CD4-positive, alpha-beta memory T cell (primary cell): ENCODE data around the gene UBE2J1. TPM values are rescaled to one million over a fixed set of nuclear protein-coding genes. Genes with fewer than 3 reads are reported as not detected.

Experiments used
- CTCF ChIA-PET: fragments of 350-600 bp; sonication (Branson Sonifier 250); formaldehyde crosslinking; loops from one replicate; lab custom pipeline; 2021; ENCODE audit warnings: inconsistent platforms; ENCODE audit not compliant: partially characterized antibody; lab: Charles Lee
- POLR2A ChIA-PET: fragments of 350-600 bp; sonication (Branson Sonifier 250); formaldehyde crosslinking; loops from one replicate; lab custom pipeline; 2021; ENCODE audit not compliant: partially characterized antibody; lab: Charles Lee
- DNase-seq, 5 donors: peaks; one replicate each; pipeline versions ENCODE4 v3.0.0 to v3.0.0-alpha.2; 2020 to 2022; ENCODE audit warnings: mixed read lengths in 1 of 5
- H3K27ac ChIP-seq: one replicate; pipeline ENCODE4 v1.7.0; 2013; ENCODE audit warnings: low read depth, low read length
- H3K27me3 ChIP-seq: 2 replicates; pipeline ENCODE4 v1.7.0; 2013; ENCODE audit warnings: mild to moderate bottlenecking, low read length, moderate library complexity; ENCODE audit not compliant: insufficient read depth
- H3K36me3 ChIP-seq: 2 replicates; pipeline ENCODE4 v1.7.0; 2013; ENCODE audit warnings: mild to moderate bottlenecking, low read length, moderate library complexity; ENCODE audit not compliant: insufficient read depth
- H3K4me1 ChIP-seq: 2 replicates; pipeline ENCODE4 v1.7.0; 2013; ENCODE audit warnings: mild to moderate bottlenecking, low read length, moderate library complexity; ENCODE audit not compliant: insufficient read depth
- H3K4me3 ChIP-seq, 2 donors: one replicate each; pipeline ENCODE4 v1.7.0; 2013; ENCODE audit warnings: low read length in 2 of 2, mild to moderate bottlenecking in 1 of 2
- H3K9me3 ChIP-seq, 2 donors: one replicate each; pipeline ENCODE4 v1.7.0; 2013; ENCODE audit warnings: low read length in 2 of 2, control low read depth in 1 of 2; ENCODE audit not compliant: control insufficient read depth in 1 of 2
- H3K27ac Mint-ChIP-seq, 7 donors: one replicate each; pipeline ENCODE4 v1.8.0; 2020 to 2021; ENCODE audit warnings: mixed read lengths in 7 of 7, mild to moderate bottlenecking in 6 of 7, inconsistent platforms in 3 of 7, moderate library complexity in 3 of 7
- H3K27me3 Mint-ChIP-seq, 2 donors: one replicate each; pipeline ENCODE4 v1.8.0; 2020 to 2021; ENCODE audit warnings: mixed read lengths in 2 of 2
- H3K36me3 Mint-ChIP-seq, 2 donors: one replicate each; pipeline ENCODE4 v1.8.0; 2020 to 2021; ENCODE audit warnings: mixed read lengths in 2 of 2, inconsistent platforms in 1 of 2, mild to moderate bottlenecking in 1 of 2
- H3K4me1 Mint-ChIP-seq, 4 donors: one replicate each; pipeline ENCODE4 v1.8.0; 2020 to 2021; ENCODE audit warnings: mixed read lengths in 4 of 4, mild to moderate bottlenecking in 1 of 4
- H3K4me3 Mint-ChIP-seq, 8 donors: one replicate each; pipeline ENCODE4 v1.8.0; 2020 to 2021; ENCODE audit warnings: mixed read lengths in 8 of 8, mild to moderate bottlenecking in 7 of 8, moderate library complexity in 6 of 8, inconsistent platforms in 3 of 8
- H3K9me3 Mint-ChIP-seq, 8 donors: one replicate each; pipeline ENCODE4 v1.8.0; 2020 to 2021; ENCODE audit warnings: mixed read lengths in 8 of 8, mild to moderate bottlenecking in 5 of 8, inconsistent platforms in 3 of 8, moderate library complexity in 1 of 8
- intact Hi-C: fragments of 100-400 bp; cut with micrococcal nuclease; formaldehyde crosslinking; loops from one replicate; pipeline ENCODE4 v1.15.1; 2023
- polyA plus RNA-seq, 2 donors: library from polyadenylated mRNA; unstranded; fragments of 300-500 nt; fragmentation: Illumina TruSeq; gene quantifications; one replicate each; pipeline ENCODE4 v1.2.3, GENCODE V29; 2021
- total RNA-seq, 2 experiments: library from RNA; stranded (reverse); gene quantifications; one replicate each; pipeline ENCODE4 v1.2.3, GENCODE V29; 2021

UBE2J1 gene
- total and polyA plus RNA-seq, 4 experiments from 2014 or later = 21.9 to 53.8 (median 28.3) TPM

DNA sequence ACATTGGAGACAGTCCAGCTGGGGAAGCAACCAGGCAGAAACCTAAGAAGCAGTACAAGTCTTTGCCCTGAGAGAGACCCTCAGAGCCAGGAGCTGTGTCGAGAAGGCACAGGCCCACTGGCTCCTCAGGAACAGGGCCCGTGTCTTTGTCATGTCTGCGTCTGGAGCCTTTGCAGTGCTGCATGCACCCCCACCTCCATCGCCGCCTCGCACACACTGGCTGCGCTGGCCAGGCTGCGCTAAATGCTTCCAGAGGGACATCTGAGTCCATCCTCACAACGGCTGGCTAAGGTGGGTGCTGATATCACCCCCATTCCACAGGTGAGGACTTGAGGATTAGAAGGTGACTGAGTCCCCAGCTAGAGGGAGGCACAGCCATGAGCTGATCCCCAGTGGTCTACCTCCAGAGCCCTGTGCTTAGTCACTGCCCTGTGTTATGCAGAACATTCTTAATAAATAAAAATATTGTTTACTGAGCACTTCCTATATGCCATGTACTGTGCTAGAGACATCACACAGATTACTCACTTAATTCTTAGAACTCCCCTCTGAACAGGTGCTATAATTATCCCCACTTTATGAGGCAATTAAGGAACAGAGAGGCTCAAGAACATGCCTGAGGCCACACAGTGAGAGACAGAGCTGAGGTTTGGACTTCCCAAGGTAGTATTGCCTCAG, 65.0 kb downstream of the UBE2J1 start:
- no peak overlapping the region for H3K4me3 Mint-ChIP-seq
- no peaks in the 10 kb centered on the region for H3K27me3 Mint-ChIP-seq
- Histone ChIP-seq H3K36me3 (no peaks in the 10 kb centered on the region), H3K27ac (no peak overlapping the region), H3K9me3 (no peaks in the 10 kb centered on the region), H3K4me3 (no peak overlapping the region), H3K27me3 (no peaks in the 10 kb centered on the region), H3K4me1 (no peaks in the 10 kb centered on the region)
- ChIA-PET CTCF (no interaction called here), POLR2A (no interaction called here)
- H3K27ac Mint-ChIP-seq = no peak overlapping the region
- no peaks in the 10 kb centered on the region for H3K36me3 Mint-ChIP-seq
- no peaks in the 10 kb centered on the region for H3K9me3 Mint-ChIP-seq
- no peak for DNase-seq
- intact Hi-C loops = no loop called here
- H3K4me1 Mint-ChIP-seq = no peaks in the 10 kb centered on the region

DNA sequence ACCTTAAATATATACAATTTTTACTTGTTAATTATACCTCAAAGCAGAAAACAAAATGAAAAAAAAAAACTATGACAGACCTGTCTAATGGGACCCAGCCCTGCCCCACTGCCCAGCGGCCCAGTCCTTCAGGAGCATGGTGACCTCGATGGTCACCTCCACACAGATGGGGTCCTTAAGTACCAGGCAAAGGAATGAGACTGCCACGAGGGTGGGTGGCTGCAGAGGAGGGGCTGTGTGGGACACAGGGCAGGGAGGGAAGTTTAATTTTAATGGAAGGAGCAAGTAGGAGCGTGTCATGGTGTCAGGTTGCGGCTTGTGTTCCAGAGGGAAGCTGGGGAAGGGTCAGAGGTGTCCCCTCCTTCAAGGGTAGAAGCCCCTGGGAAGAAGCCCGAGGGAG, 66.0 kb downstream of the UBE2J1 start:
- no peaks in the 10 kb centered on the region for H3K4me1 ChIP-seq
- no peaks in the 10 kb centered on the region for H3K36me3 ChIP-seq
- Mint-ChIP-seq H3K9me3 (peaks cover 0 to 2% (median 0%) of the 10 kb centered on the region in 8 donors), H3K27me3 (no peaks in the 10 kb centered on the region), H3K4me3 (no peak overlapping the region), H3K27ac (no peak overlapping the region), H3K36me3 (no peaks in the 10 kb centered on the region), H3K4me1 (peaks cover 0 to 6% (median 3%) of the 10 kb centered on the region in 4 donors)
- POLR2A ChIA-PET = no interaction called here
- no peak for DNase-seq
- no peaks in the 10 kb centered on the region for H3K27me3 ChIP-seq
- H3K27ac ChIP-seq = no peak overlapping the region
- no peak overlapping the region for H3K4me3 ChIP-seq
- intact Hi-C loops = no loop called here
- H3K9me3 ChIP-seq = no peaks in the 10 kb centered on the region
- CTCF ChIA-PET = no interaction called here

DNA sequence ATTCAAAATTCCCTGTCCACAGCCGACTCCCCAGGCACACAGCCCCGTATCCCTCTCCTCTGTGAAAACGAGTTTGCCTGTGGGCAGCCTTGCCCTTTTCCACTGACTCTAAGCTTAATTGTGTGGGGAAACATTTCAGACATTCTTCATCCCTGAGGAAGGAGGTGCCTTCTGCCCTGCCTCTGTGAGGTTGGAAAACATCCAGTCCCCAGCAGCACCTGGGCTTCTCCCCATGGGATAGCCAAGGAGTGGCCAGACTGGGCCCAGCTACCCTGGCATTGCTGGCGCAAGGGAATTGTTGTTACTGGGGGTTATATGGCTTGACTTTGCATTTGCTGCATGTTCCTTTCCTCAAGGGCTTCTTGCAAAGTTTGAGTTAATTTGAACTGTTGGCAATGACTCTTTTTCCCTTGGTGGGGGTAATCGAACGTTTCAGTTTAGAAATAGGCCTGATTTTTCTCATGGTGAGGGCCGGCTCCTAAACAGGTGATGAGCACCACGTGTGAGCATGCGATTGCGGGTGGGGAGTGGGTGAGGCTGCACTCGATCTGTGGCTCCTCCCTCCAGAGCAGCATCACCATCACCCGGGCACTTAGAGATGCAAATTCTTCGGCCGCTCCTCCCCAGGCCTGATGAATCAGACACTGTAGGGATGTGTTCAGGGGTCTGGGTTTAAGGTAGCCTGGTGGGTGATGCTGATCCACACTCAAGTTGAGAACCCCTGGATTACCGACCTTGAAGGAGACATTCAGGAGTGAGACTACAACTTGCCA, 67.4 kb downstream of the UBE2J1 start:
- H3K36me3 ChIP-seq = no peaks in the 10 kb centered on the region
- peaks cover 0 to 6% (median 3%) of the 10 kb centered on the region in 4 donors for H3K4me1 Mint-ChIP-seq
- no peaks in the 10 kb centered on the region for H3K9me3 ChIP-seq
- H3K27ac ChIP-seq = no peak overlapping the region
- no peaks in the 10 kb centered on the region for H3K4me1 ChIP-seq
- intact Hi-C loops = loop anchor here (5.0 kb wide), 2 partner anchors 67 to 87 kb away; partner anchors contain the start of gene UBE2J1
- POLR2A ChIA-PET = no interaction called here
- no peak for DNase-seq
- H3K4me3 ChIP-seq = no peak overlapping the region
- H3K27me3 ChIP-seq = no peaks in the 10 kb centered on the region
- no peak overlapping the region for H3K4me3 Mint-ChIP-seq
- CTCF ChIA-PET = no interaction called here
- peaks cover 0 to 2% (median 0%) of the 10 kb centered on the region in 8 donors for H3K9me3 Mint-ChIP-seq
- no peak overlapping the region for H3K27ac Mint-ChIP-seq
- H3K27me3 Mint-ChIP-seq = no peaks in the 10 kb centered on the region
- no peaks in the 10 kb centered on the region for H3K36me3 Mint-ChIP-seq

DNA sequence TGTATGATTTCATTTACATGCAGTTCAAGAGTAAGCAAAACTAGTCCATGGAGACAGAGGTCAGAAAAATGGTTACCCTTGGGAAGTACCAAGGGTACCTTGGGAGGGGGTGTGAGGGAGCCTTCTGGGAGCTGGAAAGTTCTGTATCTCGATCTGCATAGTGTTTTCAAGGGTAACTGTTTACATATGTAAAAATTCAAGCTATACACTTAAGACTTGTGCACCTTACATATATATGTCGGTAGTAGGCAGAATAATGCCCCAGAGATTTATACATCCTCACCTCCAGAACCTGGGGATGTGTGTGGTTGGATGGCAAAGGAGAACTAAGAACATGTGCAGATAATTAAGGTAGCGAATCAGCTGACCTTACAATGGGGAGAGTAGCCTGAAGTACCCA, 68.4 kb downstream of the UBE2J1 start:
- no peaks in the 10 kb centered on the region for H3K4me1 ChIP-seq
- H3K27me3 ChIP-seq = no peaks in the 10 kb centered on the region
- no peak for DNase-seq
- POLR2A ChIA-PET = no interaction called here
- no peaks in the 10 kb centered on the region for H3K36me3 ChIP-seq
- H3K9me3 Mint-ChIP-seq = peaks cover 0 to 2% (median 0%) of the 10 kb centered on the region in 8 donors
- H3K4me3 Mint-ChIP-seq = no peak overlapping the region
- intact Hi-C loops = loop anchor here (5.0 kb wide), 2 partner anchors 68 to 88 kb away; partner anchors contain the start of gene UBE2J1
- H3K27me3 Mint-ChIP-seq = no peaks in the 10 kb centered on the region
- H3K36me3 Mint-ChIP-seq = no peaks in the 10 kb centered on the region
- peaks cover 0 to 6% (median 3%) of the 10 kb centered on the region in 4 donors for H3K4me1 Mint-ChIP-seq
- H3K4me3 ChIP-seq = no peak overlapping the region
- CTCF ChIA-PET = interaction anchor here (0.9 to 1.1 kb wide), 3 partner anchors 46 to 302 kb away, joined by 3 read pairs; no protein-coding TSS in a partner anchor
- no peaks in the 10 kb centered on the region for H3K9me3 ChIP-seq
- peak overlapping the region in 1 of 7 donors; percentile 71 for H3K27ac Mint-ChIP-seq
- H3K27ac ChIP-seq = no peak overlapping the region

DNA sequence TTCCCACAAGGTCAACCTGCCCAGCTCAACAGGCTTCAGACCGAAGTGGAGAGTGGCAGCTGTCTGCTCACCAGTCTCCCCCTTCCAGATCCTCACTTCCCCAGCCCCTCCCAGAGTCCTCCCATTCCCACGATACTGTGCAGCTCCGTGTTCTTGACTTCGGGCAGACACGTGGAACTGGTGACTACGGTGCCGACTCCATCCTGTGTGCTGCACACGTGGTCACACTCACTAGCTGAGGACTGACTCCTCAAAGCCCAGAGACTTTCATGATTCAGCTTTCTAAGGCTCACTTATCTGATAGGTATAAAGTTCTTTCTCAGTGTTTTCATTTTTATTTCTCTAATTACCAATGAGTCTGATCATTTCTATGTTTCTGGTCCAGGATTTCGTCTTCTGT, 69.8 kb downstream of the UBE2J1 start:
- intact Hi-C loops = loop anchor here (5.0 kb wide), 2 partner anchors 70 to 90 kb away; partner anchors contain the start of gene UBE2J1
- no peak for DNase-seq

DNA sequence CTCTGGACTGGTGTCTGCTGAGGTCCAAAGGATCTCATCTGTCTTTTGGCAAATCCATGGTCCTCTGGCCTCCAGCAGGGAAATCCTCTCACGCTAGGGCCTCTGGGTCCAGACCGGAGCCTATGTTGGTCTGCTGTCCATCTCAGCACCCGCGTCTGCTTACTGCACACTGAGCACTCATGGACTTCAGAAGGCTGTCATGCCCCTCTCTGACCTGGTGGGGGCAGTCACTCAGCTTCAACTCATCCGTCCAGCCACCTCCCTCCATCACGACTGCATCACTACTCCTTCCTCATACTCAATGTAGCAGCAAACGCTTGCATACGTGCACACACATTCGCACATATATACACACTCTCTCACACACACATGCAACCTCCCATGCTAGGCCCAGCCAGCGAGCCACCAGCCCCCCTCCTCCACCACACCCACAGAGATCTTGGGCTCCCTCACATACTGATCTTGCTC, 70.7 kb downstream of the UBE2J1 start:
- H3K4me3 Mint-ChIP-seq = no peak overlapping the region
- intact Hi-C loops = loop anchor here (5.0 kb wide), 2 partner anchors 70 to 90 kb away; partner anchors contain the start of gene UBE2J1
- ChIA-PET CTCF (interaction anchor here (0.5 to 1.4 kb wide), 6 partner anchors 20 to 90 kb away, joined by 3 to 4 read pairs (median 3); no protein-coding TSS in a partner anchor), POLR2A (no interaction called here)
- H3K36me3 Mint-ChIP-seq = no peaks in the 10 kb centered on the region
- Histone ChIP-seq H3K9me3 (no peaks in the 10 kb centered on the region), H3K4me3 (no peak overlapping the region), H3K27me3 (no peaks in the 10 kb centered on the region), H3K27ac (no peak overlapping the region), H3K36me3 (no peaks in the 10 kb centered on the region), H3K4me1 (no peaks in the 10 kb centered on the region)
- H3K27ac Mint-ChIP-seq = peak overlapping the region in 1 of 7 donors; percentile 52
- H3K27me3 Mint-ChIP-seq = peaks cover 0 to 2% of the 10 kb centered on the region in 2 donors
- peaks cover 0 to 6% (median 3%) of the 10 kb centered on the region in 4 donors for H3K4me1 Mint-ChIP-seq
- DNase-seq = peak; percentile 30 to 52 (median 41)
- H3K9me3 Mint-ChIP-seq = peaks cover 0 to 2% (median 0%) of the 10 kb centered on the region in 8 donors

More for the DNA sequence above, 69.8 kb downstream of the UBE2J1 start:
- H3K4me1 ChIP-seq = no peaks in the 10 kb centered on the region
- H3K36me3 Mint-ChIP-seq = no peaks in the 10 kb centered on the region
- H3K4me1 Mint-ChIP-seq = peaks cover 0 to 6% (median 3%) of the 10 kb centered on the region in 4 donors
- peaks cover 0 to 2% of the 10 kb centered on the region in 2 donors for H3K27me3 Mint-ChIP-seq
- H3K27me3 ChIP-seq = no peaks in the 10 kb centered on the region
- no peak overlapping the region for H3K4me3 ChIP-seq
- H3K9me3 ChIP-seq = no peaks in the 10 kb centered on the region
- CTCF ChIA-PET = interaction anchor here (0.8 to 1.2 kb wide), 4 partner anchors 15 to 90 kb away, joined by 3 to 6 read pairs (median 4); no protein-coding TSS in a partner anchor
- POLR2A ChIA-PET = no interaction called here
- H3K9me3 Mint-ChIP-seq = peaks cover 0 to 2% (median 0%) of the 10 kb centered on the region in 8 donors
- no peak overlapping the region for H3K27ac ChIP-seq
- H3K36me3 ChIP-seq = no peaks in the 10 kb centered on the region
- H3K4me3 Mint-ChIP-seq = no peak overlapping the region
- H3K27ac Mint-ChIP-seq = no peak overlapping the region

DNA sequence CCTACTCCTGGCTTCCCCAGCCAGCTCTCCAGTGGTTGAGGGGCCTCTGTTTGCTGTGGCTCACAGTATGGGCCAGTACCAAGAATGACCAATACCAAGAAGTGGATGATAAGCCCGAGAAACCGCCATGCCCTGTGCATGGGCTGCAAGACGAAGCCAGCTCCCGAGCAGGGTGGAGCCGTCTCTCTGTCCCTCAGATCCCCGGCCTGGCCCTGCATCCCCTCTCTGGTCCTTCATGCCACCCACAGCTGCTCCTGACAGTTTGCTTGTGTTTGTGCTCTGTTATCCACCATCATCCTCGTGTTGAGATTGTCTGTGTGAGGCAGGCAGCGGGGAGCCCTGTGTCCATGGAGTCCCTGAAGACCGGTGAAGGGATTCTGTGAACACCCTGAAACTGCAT, 73.6 kb downstream of the UBE2J1 start:
- Mint-ChIP-seq H3K36me3 (no peaks in the 10 kb centered on the region), H3K27me3 (peaks cover 0 to 2% of the 10 kb centered on the region in 2 donors), H3K4me1 (peaks cover 0 to 6% (median 3%) of the 10 kb centered on the region in 4 donors), H3K9me3 (peaks cover 0 to 2% (median 0%) of the 10 kb centered on the region in 8 donors), H3K4me3 (no peak overlapping the region), H3K27ac (no peak overlapping the region)
- Histone ChIP-seq H3K4me3 (no peak overlapping the region), H3K4me1 (no peaks in the 10 kb centered on the region), H3K36me3 (no peaks in the 10 kb centered on the region), H3K27ac (no peak overlapping the region), H3K27me3 (no peaks in the 10 kb centered on the region), H3K9me3 (no peaks in the 10 kb centered on the region)
- ChIA-PET POLR2A (no interaction called here), CTCF (no interaction called here)
- DNase-seq = no peak
- intact Hi-C loops = no loop called here
